ENCODE data around the gene CACNG4. TPM values are rescaled to one million over a fixed set of nuclear protein-coding genes. Genes with fewer than 3 reads are reported as not detected.

The CACNG4 gene
- total RNA-seq, 1 donor from 2014 or later, result 9.5 TPM

GRCh38 chr17:67030641-67031040 is 66.1 kb downstream of the CACNG4 start:
- Mint-ChIP-seq H3K36me3 (no peaks in the 10 kb centered on the region), H3K27me3 (ENCODE audit: low read depth) (no peaks in the 10 kb centered on the region), H3K4me3 (no peak overlapping the region), H3K27ac (no peak overlapping the region), H3K9me3 (peaks cover 4% of the 10 kb centered on the region), H3K4me1 (peaks cover 2% of the 10 kb centered on the region)
- no peak for TF ChIP-seq CTCF (IDR thresholded peaks at IDR 0.05; ENCODE audit: unreplicated experiment)
- no peak for DNase-seq (ENCODE audit: low spot score in 2 of 2, unreplicated experiment in 2 of 2)

- peaks cover 4% of the 10 kb centered on the region for H3K9me3 Mint-ChIP-seq
- TF ChIP-seq CTCF (IDR thresholded peaks at IDR 0.05; ENCODE audit: unreplicated experiment), result no peak
- H3K36me3 Mint-ChIP-seq, result no peaks in the 10 kb centered on the region
- H3K4me3 Mint-ChIP-seq, result no peak overlapping the region
- H3K27me3 Mint-ChIP-seq (ENCODE audit: low read depth), result no peaks in the 10 kb centered on the region
- DNase-seq (ENCODE audit: low spot score in 2 of 2, unreplicated experiment in 2 of 2), result no peak
- no peak overlapping the region for H3K27ac Mint-ChIP-seq
- peaks cover 2% of the 10 kb centered on the region for H3K4me1 Mint-ChIP-seq
Observed at GRCh38 chr17:67032382-67032781, 67.9 kb downstream of the CACNG4 start.

GRCh38 chr17:67032985-67033384 is 68.5 kb downstream of the CACNG4 start:
- H3K36me3 Mint-ChIP-seq, result no peaks in the 10 kb centered on the region

GRCh38 chr17:67033613-67034012 is 69.1 kb downstream of the CACNG4 start:
- TF ChIP-seq CTCF (IDR thresholded peaks at IDR 0.05; ENCODE audit: unreplicated experiment), result no peak
- Mint-ChIP-seq H3K27ac (no peak overlapping the region), H3K27me3 (ENCODE audit: low read depth) (peaks cover 2% of the 10 kb centered on the region), H3K4me1 (peaks cover 2% of the 10 kb centered on the region), H3K4me3 (no peak overlapping the region), H3K36me3 (no peaks in the 10 kb centered on the region), H3K9me3 (peaks cover 4% of the 10 kb centered on the region)
- DNase-seq (ENCODE audit: low spot score in 2 of 2, unreplicated experiment in 2 of 2), result no peak

More at GRCh38 chr17:67032985-67033384, 68.5 kb downstream of the CACNG4 start:
- H3K4me3 Mint-ChIP-seq, result no peak overlapping the region
- TF ChIP-seq CTCF (IDR thresholded peaks at IDR 0.05; ENCODE audit: unreplicated experiment), result no peak
- peaks cover 2% of the 10 kb centered on the region for H3K4me1 Mint-ChIP-seq
- DNase-seq (ENCODE audit: low spot score in 2 of 2, unreplicated experiment in 2 of 2), result no peak
- no peak overlapping the region for H3K27ac Mint-ChIP-seq
- H3K27me3 Mint-ChIP-seq (ENCODE audit: low read depth), result no peaks in the 10 kb centered on the region
- peaks cover 4% of the 10 kb centered on the region for H3K9me3 Mint-ChIP-seq

- Mint-ChIP-seq H3K4me1 (peaks cover 2% of the 10 kb centered on the region), H3K36me3 (no peaks in the 10 kb centered on the region), H3K9me3 (peaks cover 4% of the 10 kb centered on the region), H3K27me3 (ENCODE audit: low read depth) (peaks cover 3% of the 10 kb centered on the region), H3K4me3 (no peak overlapping the region), H3K27ac (no peak overlapping the region)
- no peak for TF ChIP-seq CTCF (IDR thresholded peaks at IDR 0.05; ENCODE audit: unreplicated experiment)
- DNase-seq (ENCODE audit: low spot score in 2 of 2, unreplicated experiment in 2 of 2), result no peak
Observed at GRCh38 chr17:67035131-67036083, 70.9 kb downstream of the CACNG4 start.
